HG03135 (cell line): ENCODE measurements around the gene GLCE.
"Not testable (repeated sequence)": the region's sequence is repeated elsewhere in the genome, so short reads cannot be mapped to it uniquely, and the experiment has no call there.

ENCODE experiments used
- ATAC-seq: cut with Tn5 transposase; IDR thresholded peaks from one replicate; pipeline ENCODE4 v1.9.1; 2021; ENCODE audit warnings: mild to moderate bottlenecking, moderate library complexity; ENCODE audit not compliant: unreplicated experiment

GLCE gene

GRCh38 chr15:69135499-69135898, 24.9 kb upstream of the GLCE start:
- ATAC-seq, result no peak

GRCh38 chr15:69138963-69139362, 21.5 kb upstream of the GLCE start:
- no peak for ATAC-seq

GRCh38 chr15:69140306-69140705, 20.1 kb upstream of the GLCE start:
- no peak for ATAC-seq

GRCh38 chr15:69141286-69141701, 19.1 kb upstream of the GLCE start:
- no peak for ATAC-seq

- ATAC-seq, result no peak
Observed at GRCh38 chr15:69141833-69142232, 18.6 kb upstream of the GLCE start.

- no peak for ATAC-seq
Observed at GRCh38 chr15:69143756-69144436, 16.5 kb upstream of the GLCE start.

- no peak for ATAC-seq
Observed at GRCh38 chr15:69144530-69144929, 15.9 kb upstream of the GLCE start.

- ATAC-seq, result no peak
Observed at GRCh38 chr15:69145149-69145693, 15.2 kb upstream of the GLCE start.

GRCh38 chr15:69145694-69146492, 14.5 kb upstream of the GLCE start:
- ATAC-seq, result no peak

- no peak for ATAC-seq
Observed at GRCh38 chr15:69146724-69147435, 13.6 kb upstream of the GLCE start.

GRCh38 chr15:69148465-69148864, 12.0 kb upstream of the GLCE start:
- ATAC-seq, result no peak

- no peak for ATAC-seq
Observed at GRCh38 chr15:69149163-69149562, 11.3 kb upstream of the GLCE start.

GRCh38 chr15:69149803-69150202, 10.6 kb upstream of the GLCE start:
- no peak for ATAC-seq

- ATAC-seq, result no peak
Observed at GRCh38 chr15:69150336-69150735, 10.1 kb upstream of the GLCE start.

GRCh38 chr15:69150841-69151240, 9.6 kb upstream of the GLCE start:
- ATAC-seq, result no peak

GRCh38 chr15:69153046-69153445, 7.4 kb upstream of the GLCE start:
- ATAC-seq, result no peak

- ATAC-seq, result not testable (repeated sequence)
Observed at GRCh38 chr15:69153587-69153986, 6.8 kb upstream of the GLCE start.

GRCh38 chr15:69154078-69154477, 6.4 kb upstream of the GLCE start:
- no peak for ATAC-seq

GRCh38 chr15:69154684-69155083, 5.8 kb upstream of the GLCE start:
- no peak for ATAC-seq

- no peak for ATAC-seq
Observed at GRCh38 chr15:69156736-69157381, 3.6 kb upstream of the GLCE start.
